Bronchial epithelial cell (primary cell): ENCODE results near the gene LNPK. TPM values are rescaled to one million over a fixed set of nuclear protein-coding genes. Genes with fewer than 3 reads are reported as not detected.
"Not testable (repeated sequence)": the region's sequence is repeated elsewhere in the genome, so short reads cannot be mapped to it uniquely, and the experiment has no call there.

Experiments
- DNase-seq: peaks from one replicate; pipeline ENCODE4 v3.0.0-alpha.2; 2010; ENCODE audit warnings: low read depth
- FAIRE-seq: peaks from 2 replicates; lab custom pipeline; 2011; peaks lifted over from hg19 to GRCh38; lab: Jason Lieb, UNC
- H3K27me3 ChIP-seq: 2 replicates; pipeline ENCODE4 v1.5.1; 2011; ENCODE audit warnings: low read length; ENCODE audit not compliant: control insufficient read depth, insufficient read depth
- H3K36me3 ChIP-seq: 2 replicates; pipeline ENCODE4 v1.5.1; 2011; ENCODE audit warnings: low read length; ENCODE audit not compliant: control insufficient read depth, insufficient read depth
- H3K4me3 ChIP-seq: 2 replicates; pipeline ENCODE4 v1.5.1; 2011; ENCODE audit warnings: mild to moderate bottlenecking, low read depth, low read length, control low read depth
- total RNA-seq: library from RNA; depleted of rRNA; stranded (reverse); fragments of >200 nt; gene quantifications from 2 replicates; pipeline ENCODE4 v1.2.1, GENCODE V29; 2014
- TF ChIP-seq, protein P1 (sequence below): IDR thresholded peaks from 2 replicates; pipeline ENCODE4 v1.5.1; 2011; ENCODE audit warnings: mild to moderate bottlenecking, moderate library complexity, low read length, control low read depth, inconsistent platforms; ENCODE audit not compliant: insufficient read depth, severe bottlenecking

The LNPK gene
- total RNA-seq, 1 donor from 2014 or later: 20.0 TPM

DNA sequence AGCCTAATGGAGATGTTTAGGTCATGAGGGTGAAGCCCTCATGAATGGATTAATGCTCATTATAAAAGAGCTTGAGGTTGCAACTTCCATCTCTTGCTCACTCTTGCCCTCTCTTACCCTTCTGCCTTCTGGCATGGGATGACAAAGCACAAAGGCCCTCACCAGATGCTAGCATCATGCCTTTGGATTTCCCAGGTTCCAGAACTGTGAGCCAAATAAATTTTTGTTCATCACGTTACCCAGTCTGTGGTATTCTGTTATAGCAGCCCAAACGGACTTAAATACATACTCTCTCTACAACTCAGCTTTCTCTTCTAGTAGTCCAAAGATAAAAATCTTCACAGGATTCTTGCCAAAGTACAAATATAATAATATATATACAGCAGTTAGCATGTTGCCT is 75.8 kb downstream of the LNPK start:
- no peak for FAIRE-seq
- H3K4me3 ChIP-seq: no peak overlapping the region

DNA sequence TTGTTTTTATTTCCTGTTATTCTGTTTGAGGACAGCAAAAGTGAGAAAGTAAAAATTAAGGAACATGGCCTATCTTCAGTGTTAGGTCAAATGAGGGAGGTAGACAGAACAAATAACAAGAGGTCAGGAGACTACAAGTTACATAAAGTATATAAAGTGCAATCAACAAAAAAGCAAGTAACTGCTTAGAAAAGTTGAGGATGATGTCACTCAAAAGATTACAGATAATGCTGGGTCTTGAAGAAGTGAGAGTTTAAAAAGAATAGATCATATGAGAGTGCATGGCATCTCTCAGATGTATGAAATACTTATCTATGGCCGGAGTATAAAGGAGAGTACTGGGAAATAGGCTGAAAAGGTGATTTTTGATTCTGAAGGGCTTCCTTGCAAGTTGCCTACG is 79.9 kb downstream of the LNPK start:
- Histone ChIP-seq H3K36me3 (no peaks in the 10 kb centered on the region), H3K27me3 (no peaks in the 10 kb centered on the region), H3K4me3 (no peak overlapping the region)
- FAIRE-seq: no peak
- DNase-seq: no peak
- TF ChIP-seq, protein P1, sequence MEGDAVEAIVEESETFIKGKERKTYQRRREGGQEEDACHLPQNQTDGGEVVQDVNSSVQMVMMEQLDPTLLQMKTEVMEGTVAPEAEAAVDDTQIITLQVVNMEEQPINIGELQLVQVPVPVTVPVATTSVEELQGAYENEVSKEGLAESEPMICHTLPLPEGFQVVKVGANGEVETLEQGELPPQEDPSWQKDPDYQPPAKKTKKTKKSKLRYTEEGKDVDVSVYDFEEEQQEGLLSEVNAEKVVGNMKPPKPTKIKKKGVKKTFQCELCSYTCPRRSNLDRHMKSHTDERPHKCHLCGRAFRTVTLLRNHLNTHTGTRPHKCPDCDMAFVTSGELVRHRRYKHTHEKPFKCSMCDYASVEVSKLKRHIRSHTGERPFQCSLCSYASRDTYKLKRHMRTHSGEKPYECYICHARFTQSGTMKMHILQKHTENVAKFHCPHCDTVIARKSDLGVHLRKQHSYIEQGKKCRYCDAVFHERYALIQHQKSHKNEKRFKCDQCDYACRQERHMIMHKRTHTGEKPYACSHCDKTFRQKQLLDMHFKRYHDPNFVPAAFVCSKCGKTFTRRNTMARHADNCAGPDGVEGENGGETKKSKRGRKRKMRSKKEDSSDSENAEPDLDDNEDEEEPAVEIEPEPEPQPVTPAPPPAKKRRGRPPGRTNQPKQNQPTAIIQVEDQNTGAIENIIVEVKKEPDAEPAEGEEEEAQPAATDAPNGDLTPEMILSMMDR: no peak

More for the DNA sequence above, 75.8 kb downstream of the LNPK start:
- DNase-seq: peak; percentile 13
- H3K36me3 ChIP-seq: no peaks in the 10 kb centered on the region
- TF ChIP-seq, protein P1: no peak
- H3K27me3 ChIP-seq: no peaks in the 10 kb centered on the region

DNA sequence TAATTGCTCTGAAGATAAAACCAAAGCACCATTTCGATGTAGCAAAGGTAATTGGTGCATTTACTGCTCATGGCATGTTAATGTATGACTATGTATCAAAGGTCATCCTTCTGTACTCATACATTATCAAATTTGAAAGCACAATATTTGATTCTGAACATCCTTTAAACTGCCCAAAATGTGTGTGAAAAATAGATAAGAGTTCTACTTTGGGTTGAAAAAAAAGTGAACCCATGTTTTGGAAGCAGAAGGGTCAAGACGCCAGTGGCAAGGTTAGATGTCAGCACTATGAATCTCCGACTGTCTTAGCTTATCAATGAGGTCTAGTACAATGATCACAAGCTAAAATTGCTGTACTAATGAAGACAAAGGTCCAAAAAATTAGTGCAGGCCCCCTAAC is 83.1 kb downstream of the LNPK start:
- no peak overlapping the region for H3K4me3 ChIP-seq
- DNase-seq (no peak), FAIRE-seq (no peak)
- TF ChIP-seq, protein P1: no peak
- no peaks in the 10 kb centered on the region for H3K36me3 ChIP-seq
- H3K27me3 ChIP-seq: no peaks in the 10 kb centered on the region

DNA sequence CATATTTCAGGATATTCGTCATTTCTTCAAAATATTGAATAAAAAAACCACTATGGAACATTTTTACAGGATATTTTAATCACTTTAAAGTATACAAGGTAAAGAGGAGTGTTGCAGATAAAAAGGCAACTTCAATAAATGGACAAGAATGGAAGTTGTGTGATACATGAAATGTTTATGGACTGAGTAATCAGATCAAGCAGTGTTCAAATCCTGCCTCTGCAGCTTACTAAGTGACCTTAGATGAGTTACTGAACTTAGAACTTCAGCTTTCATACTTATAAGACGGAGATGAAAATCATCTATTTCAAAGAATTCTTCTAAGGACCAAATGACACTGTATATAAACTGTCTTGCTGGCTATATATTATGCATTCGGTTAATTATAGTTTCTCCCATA is 87.2 kb downstream of the LNPK start:
- Histone ChIP-seq H3K36me3 (no peaks in the 10 kb centered on the region), H3K4me3 (no peak overlapping the region), H3K27me3 (no peaks in the 10 kb centered on the region)
- TF ChIP-seq, protein P1: no peak
- FAIRE-seq (no peak), DNase-seq (no peak)

DNA sequence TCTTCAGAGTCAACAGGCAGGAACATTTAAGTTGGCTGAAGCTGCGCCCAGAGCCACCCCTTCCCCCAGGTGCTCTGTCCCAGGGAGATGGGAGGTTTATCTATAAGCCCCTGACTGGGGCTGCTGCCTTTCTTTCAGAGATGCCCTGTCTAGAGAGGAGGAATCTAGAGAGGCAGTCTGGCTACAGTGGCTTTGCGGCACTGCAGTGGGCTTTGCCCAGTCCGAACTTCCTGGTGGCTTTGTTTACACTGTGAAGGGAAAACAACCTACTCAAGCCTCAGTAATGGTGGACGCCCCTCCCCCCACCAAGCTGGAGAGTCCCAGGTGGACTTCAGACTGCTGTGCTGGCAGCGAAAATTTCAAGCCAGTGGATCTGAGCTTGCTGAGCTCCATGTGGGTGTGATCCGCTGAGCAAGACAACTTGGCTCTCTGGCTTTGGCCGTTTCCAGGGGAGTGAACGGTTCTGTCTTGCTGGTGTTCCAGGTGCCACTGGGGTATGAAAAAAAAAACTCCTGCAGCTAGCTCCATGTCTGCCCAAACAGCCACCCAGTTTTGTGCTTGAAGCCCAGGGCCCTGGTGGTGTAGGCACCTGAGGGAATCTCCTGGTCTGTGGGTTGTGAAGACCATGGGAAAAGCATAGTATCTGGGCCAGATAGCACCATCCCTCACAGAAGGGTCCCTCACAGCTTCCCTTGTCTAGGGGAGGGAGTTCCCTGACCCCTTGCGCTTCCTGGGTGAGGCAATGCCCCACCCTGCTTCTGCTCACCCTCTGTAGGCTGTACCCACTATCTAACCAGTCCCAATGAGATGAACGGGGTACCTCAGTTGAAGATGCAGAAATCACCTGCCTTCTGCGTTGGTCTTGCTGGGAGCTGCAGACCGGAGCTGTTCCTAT is 88.0 kb downstream of the LNPK start:
- H3K27me3 ChIP-seq, H3K4me3 ChIP-seq, H3K36me3 ChIP-seq, DNase-seq, FAIRE-seq: not testable (repeated sequence)

DNA sequence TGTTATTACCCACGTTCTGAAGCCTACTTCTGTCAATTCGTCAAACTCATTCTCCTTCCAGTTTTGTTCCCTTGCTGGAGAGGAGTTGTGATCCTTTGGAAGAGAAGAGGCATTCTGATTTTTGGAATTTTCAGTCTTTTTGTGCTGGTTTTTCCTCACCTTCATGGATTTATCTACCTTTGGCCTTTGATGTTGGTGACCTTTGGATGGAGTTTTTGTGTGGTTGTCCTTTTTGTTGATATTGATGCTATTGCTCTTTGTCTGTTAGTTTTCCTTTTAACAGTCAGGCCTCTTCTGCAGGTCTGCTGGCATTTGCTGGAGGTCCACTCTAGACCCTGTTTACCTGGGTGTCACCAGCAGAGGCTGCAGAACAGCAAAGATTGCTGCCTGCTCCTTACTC is 88.8 kb downstream of the LNPK start:
- not testable (repeated sequence) for H3K27me3 ChIP-seq, H3K36me3 ChIP-seq, H3K4me3 ChIP-seq, FAIRE-seq, DNase-seq

DNA sequence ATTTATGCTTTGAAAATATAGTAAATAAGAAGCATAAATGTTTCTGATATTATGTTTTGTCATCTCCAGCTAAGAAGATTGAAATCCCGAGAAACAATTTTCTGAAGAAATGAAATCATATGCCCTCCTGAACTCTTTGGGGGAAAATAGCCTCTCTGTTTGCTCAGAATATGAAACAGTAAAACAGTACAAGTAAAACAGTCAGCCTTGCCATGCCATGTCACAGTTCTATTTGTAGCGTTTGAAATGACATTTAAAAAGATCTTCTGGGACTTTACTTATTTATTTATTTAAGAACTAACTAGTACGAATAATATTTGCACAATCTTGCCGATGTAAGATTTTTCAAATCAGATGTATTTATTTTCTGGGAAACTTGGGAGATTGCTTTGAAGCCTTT is 98.0 kb downstream of the LNPK start:
- DNase-seq (no peak), FAIRE-seq (no peak)
- TF ChIP-seq, protein P1: no peak
- Histone ChIP-seq H3K27me3 (peaks cover 2% of the 10 kb centered on the region), H3K4me3 (no peak overlapping the region), H3K36me3 (no peaks in the 10 kb centered on the region)
